HFF-Myc (cell line): ENCODE data around the gene RHBDF1.

ENCODE experiments used
- DNase-seq: peaks from one replicate; pipeline ENCODE4 v3.0.0-alpha.2; 2011; ENCODE audit warnings: low read depth; ENCODE audit errors: extremely low read depth
- H3K4me3 ChIP-seq: replicated peaks from 2 replicates; pipeline ENCODE4 v1.5.1; 2011; ENCODE audit warnings: low read depth, mild to moderate bottlenecking, control low read depth, low read length
- TF ChIP-seq, protein P1 (sequence below): IDR thresholded peaks from 2 replicates; pipeline ENCODE4 v1.5.1; 2012; ENCODE audit warnings: mild to moderate bottlenecking, low read depth, low read length, control low read depth; ENCODE audit errors: missing control alignments

Gene RHBDF1

DNA sequence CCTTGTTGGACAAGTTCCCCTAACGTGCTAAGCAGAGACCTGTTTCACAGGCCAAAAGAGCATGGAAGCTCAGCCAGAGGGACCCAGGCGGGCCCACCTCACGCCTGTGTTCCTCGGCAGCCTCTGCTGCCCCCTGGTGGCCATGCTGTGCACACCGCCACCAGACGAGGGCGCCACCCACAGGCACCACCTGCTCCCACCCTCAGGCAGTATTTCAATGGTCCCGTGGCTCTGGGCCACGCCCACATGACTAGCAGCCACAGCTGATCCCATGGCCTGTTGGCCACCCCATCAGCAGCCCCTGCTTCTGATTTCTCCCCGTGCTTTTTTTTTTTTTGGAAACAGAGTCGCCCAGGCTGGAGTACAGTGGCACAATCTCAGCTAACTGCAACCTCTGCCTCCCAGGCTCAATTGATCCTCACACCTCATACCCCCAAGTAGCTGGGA is 24.5 kb upstream of the RHBDF1 start:
- no peak for DNase-seq
- TF ChIP-seq, protein P1, sequence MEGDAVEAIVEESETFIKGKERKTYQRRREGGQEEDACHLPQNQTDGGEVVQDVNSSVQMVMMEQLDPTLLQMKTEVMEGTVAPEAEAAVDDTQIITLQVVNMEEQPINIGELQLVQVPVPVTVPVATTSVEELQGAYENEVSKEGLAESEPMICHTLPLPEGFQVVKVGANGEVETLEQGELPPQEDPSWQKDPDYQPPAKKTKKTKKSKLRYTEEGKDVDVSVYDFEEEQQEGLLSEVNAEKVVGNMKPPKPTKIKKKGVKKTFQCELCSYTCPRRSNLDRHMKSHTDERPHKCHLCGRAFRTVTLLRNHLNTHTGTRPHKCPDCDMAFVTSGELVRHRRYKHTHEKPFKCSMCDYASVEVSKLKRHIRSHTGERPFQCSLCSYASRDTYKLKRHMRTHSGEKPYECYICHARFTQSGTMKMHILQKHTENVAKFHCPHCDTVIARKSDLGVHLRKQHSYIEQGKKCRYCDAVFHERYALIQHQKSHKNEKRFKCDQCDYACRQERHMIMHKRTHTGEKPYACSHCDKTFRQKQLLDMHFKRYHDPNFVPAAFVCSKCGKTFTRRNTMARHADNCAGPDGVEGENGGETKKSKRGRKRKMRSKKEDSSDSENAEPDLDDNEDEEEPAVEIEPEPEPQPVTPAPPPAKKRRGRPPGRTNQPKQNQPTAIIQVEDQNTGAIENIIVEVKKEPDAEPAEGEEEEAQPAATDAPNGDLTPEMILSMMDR: peak; percentile 99
- H3K4me3 ChIP-seq: no peak overlapping the region

DNA sequence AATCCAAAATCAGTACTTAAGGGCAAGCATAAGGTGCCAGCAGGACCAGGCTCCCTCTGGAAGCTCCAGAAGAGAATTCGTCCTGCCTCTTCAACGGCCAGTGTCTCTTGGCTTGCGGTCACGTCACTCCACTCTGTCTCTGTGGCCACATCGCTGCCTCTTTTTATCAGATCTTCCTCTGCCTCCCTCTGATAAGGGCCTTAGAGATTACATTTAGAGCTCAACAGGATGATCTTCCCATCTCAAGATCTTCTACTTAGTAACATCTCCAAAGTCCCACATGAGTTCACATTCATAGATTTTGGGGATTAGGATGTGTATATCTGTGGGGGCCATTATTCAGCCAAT is 22.5 kb upstream of the RHBDF1 start:
- H3K4me3 ChIP-seq: no peak overlapping the region
- TF ChIP-seq, protein P1: no peak
- no peak for DNase-seq

DNA sequence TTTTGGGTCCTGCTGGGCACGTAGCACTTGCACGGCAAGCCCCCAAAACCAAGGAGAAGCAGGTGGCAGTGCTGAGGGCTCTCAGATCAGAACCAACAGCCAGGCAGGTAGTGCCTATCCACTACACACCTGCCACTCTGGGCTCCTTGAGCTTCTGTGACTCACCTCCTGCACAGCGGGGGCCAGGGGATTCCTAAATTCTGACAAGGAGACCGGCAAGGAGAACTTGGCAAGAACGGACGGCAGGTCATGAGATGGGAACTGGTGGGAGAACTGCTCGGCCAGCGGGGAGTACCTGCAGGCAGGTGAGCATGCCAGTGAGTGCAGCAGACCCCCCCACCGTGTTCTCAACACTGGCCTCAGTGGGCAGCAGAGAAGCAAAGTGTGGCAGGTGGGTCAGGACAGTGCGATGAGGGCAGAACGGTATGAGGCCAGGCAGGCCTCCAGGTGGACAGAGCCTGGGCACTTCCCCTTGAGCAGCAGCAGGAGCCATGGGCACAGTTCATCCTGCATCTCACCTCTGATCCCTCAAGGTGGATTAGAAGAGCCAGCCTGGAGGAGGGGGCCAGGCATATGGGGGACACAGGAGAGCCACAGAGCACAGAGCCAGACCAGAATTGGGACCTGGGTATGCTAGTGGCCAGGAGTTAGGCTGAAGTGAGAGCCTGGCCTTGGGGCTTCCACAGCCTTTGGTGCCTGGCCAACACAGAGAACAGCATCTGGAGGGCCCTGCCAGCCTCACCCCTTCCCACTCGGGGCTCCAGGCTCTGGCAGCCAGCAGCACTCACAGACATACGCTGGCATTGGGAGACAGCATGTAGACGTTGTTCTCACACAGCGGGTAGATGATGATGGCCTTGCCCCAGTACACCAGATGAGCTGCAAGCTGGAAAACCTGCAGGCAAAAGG is 20.3 kb upstream of the RHBDF1 start:
- TF ChIP-seq, protein P1: no peak

DNA sequence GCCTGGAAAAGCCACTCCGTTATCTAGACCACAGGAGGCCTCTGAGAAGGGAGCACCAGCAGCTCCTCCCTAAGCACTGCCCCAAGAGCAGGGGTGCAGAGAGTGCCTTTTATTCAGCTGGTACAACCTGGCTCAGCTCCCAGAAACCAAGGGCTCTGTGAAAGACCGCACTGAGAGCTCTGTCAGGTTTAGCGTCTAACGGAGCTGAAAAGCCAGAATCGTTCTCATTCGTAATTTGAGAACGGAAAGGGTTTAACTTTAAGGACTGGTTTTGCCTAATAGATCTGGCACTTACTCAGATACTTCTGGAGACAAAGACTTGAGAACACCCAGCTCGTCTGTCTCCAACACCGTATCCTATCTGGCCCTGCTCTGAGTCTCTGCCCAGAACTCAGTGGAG is 19.1 kb upstream of the RHBDF1 start:
- TF ChIP-seq, protein P1: no peak
- DNase-seq: no peak
- no peak overlapping the region for H3K4me3 ChIP-seq

More for the DNA sequence above, 20.3 kb upstream of the RHBDF1 start:
- DNase-seq: no peak
- no peak overlapping the region for H3K4me3 ChIP-seq

DNA sequence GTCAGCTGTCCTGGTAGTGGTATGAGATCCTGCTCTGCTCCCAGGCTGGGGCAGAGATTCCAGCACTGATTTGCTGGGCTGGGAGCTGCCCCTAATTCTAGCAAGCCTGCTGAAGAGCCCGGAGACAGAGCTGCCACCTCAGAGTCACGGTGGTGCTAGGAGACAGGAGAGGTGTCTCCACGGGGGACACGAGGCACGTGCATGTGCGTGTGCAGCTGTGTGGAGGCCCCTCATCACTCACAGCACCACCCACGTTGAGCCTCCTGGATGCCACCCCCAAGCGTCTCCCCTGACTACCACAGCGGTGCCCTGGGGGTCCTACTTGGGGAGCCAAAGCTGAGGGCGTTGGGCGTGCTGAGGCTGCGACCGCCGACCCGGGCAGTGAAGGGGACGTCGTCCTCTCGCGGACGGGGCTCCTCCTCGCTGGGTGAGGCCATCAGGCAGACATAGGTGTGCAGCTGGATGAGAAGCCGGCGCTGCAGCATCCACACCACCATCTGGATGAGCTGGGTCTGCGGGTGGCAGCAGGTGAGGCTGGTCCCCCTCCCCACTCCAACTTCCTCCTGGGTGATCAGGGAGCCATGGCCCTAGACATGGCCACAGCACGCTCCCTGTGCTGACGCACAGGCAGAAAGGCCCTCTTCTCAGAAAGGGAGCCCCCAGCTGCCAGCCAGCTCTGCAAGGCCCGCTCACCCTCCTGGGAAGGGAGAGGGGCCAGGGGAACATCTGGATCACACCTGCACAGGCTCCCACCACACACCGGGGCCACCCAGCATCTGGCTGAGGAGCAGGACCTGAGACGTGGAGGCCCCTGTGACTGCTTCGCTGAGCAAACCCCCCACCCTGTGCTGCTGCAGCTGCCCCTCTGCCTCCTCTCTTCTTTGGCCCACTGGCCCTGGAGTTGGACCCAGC is 17.2 kb upstream of the RHBDF1 start:
- TF ChIP-seq, protein P1: no peak
- DNase-seq: no peak
- H3K4me3 ChIP-seq: no peak overlapping the region

DNA sequence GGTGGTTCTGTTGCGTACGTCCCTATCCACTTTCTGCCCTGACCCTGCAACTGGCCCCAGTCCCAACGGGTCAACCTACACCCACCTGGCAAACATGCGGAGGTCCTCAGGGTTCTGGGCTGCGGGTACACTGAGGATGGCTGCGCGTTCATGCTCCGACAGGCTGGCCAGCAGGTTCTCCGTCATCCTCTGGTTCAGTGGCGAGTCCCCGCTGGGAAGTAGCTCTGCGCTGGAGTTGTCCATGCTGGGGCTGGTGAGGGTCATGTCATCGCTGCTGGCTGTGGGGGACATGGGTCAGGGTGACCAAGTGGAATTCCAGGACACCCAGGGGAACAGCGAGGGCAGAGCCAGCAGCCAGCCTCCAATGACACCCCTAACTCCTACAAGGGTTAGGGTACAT is 16.2 kb upstream of the RHBDF1 start:
- no peak for DNase-seq
- TF ChIP-seq, protein P1: no peak

More for the DNA sequence above, 16.2 kb upstream of the RHBDF1 start:
- H3K4me3 ChIP-seq: no peak overlapping the region
